GM21529 (cell line): Measurements from ENCODE around the gene MBOAT2.

Experiments used
- ATAC-seq: cut with Tn5 transposase; IDR thresholded peaks from one replicate; pipeline ENCODE4 v1.9.1; 2021; ENCODE audit not compliant: unreplicated experiment

Gene MBOAT2

DNA sequence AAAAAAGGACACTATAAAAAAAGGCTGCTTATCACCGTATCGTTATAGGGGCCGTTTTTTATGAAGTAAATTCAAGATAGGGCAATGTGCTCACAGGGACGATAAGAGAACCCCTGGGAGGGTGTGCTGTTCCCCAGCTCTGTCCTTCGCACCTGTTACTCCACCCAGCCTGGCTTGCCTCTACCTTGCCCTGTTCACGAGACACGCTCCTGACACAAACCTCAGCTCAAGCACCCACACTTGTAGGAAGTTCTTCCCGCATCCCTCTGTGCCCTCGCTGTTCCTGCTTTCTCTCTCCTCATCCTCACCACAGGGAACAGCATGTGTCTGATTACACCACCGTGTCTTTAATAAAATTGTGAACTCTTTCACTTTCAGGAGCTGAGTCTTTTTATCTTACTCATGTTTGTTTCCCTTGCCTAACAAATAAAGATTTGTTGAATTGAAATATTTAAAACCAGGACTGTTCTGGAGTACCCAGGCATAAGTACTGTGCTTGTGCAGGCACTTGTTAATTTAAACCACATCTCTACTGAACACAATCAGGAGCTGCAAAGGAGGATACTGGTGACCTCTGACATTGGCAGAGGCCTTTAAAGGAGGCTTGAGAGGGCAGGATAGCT lies 140.0 kb downstream of the MBOAT2 start:
- no peak for ATAC-seq

DNA sequence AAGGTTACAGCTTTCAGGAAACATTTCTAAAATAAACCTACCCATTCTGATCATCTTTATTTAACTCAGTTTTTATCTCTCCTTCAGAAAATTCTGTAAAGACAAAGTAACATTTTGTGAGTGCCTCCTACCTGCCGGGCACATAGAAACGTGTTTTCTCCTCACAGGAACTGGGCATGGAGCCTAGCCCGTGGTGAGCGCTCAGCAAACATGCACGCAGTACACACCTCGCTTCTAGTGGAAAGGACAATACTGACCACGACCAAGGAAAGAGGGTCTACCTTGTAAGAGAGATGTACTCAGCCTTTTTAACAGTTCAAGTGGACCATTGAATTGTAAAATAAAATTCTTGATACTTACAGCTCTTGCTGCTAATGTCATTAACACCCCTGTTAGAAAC lies 141.3 kb downstream of the MBOAT2 start:
- no peak for ATAC-seq

DNA sequence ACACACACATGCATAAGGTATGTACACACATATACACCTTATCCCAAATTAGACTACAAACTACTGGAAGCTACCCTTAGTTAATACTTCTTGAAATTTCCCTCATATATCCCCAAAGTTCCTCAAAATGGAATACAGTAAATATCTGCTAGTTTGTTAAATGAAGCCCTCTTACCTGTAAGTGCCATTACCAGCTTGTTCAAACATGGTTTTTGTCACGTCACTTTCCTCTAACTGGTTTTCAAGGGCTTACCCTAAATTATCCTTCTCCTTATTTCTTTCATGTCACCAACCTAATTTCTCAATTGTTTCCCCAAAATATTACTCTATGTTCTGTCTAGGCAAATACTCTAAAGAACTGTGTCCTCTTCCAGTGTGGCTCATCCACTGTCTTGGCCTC lies 141.7 kb downstream of the MBOAT2 start:
- ATAC-seq, result no peak

DNA sequence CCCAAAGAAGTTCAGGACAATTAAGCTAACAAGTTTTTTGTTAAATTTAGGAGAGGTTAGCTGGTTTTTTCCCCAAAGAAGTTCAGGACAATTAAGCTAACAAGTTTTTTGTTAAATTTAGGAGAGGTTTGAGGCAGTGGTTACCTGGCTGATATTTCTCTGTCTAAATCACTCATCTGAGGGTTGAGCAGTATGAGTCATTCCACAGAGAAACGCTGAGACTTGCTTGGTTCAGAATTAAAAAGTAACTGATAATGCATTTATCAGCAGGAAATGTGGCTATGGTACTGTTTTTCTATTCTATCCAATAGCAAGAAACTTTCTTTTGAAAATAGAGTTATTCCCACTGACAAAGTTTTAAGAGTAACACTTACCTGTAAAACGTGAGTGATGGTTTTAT lies 143.2 kb downstream of the MBOAT2 start:
- no peak for ATAC-seq

DNA sequence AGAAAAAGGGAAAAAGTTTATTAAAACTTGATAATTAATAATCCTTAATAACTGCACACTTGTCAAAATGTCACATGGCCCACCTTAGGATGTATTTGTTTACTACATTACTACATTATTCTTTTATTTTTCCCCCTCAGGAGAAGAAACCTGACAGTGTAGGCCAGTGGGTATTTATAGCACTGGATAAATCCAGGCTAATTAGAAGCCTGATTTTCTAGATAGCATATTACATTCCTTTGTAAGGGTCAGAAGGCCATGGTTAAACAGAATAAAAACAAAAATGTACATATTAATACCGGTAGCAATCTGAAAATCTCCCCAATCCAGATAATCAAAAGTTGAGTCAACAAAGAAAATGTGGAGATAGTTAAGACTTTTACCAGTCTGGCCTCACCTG lies 144.6 kb downstream of the MBOAT2 start:
- ATAC-seq, result no peak

DNA sequence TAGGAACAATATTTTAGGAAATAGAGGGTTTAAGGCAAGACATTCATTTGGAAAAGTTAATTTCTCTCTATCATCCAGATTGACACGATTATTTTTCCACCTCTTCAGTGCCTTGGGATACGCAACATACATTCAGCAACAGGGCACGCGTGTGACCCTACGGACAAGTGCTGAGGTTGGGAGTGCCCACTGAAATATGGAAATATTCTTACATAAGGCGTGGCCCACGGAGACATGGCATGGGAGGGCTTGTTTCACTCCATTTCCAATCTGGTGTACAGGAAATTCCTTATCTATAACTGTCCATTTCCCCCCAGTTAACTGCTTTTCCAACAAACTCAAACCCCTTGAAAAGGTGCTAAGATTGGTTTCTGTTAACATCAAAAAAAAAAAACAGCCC lies 145.2 kb downstream of the MBOAT2 start:
- no peak for ATAC-seq

DNA sequence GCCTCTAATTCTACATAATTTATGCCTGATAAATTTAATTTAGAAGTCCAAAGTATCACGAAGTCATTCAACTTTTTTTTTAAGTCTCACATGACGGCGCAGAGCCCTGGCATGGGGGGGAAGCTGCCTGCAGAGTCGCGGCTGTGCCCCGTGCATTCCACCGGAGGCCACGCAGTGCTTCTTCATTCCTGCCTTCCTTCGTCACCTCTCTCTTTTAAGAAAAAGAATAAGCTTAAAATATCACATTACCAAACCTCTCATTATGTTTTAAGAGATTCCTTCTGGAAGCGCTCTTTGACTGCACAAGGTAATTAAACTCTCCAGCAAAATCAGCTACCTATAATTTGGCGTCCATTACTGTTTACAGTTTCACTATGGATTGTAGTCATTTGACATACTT lies 145.8 kb downstream of the MBOAT2 start:
- ATAC-seq, result no peak

DNA sequence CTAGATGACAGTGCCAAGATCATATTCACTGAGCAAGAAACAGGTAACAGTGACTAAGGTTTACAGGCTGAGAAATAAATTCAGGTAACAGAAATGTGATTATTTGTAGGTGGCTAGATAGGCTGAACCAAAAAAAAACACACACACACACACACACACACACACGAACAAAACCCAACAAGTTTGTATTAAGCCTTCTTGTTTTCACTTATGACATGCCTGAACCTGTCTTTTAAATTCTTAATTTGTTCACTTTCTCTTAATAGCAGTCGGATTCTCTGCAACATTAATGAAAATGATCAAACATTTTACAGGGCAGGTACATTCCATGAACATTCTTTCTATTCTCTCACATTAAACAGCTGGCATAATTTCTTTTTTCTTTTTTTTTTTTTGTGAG lies 147.3 kb downstream of the MBOAT2 start:
- no peak for ATAC-seq

DNA sequence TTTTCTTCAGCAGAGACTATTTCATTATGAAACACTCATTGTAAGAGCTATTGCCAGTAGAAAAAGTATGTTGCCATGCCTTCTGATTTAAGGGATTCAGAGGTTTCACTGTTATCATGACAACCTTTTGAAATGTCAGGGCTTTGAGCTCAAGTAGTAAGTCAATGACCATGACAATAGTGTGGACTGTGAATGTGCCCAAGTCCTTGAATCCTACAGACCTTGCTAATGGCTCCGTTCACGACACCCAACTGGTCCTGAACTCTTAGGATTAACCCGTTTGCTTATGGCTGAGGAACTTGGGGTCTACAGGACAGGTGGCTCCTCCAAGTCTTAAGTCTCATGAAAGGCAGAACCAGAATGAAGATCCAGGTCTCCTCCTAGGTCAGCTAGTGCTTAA lies 148.5 kb downstream of the MBOAT2 start:
- no peak for ATAC-seq

DNA sequence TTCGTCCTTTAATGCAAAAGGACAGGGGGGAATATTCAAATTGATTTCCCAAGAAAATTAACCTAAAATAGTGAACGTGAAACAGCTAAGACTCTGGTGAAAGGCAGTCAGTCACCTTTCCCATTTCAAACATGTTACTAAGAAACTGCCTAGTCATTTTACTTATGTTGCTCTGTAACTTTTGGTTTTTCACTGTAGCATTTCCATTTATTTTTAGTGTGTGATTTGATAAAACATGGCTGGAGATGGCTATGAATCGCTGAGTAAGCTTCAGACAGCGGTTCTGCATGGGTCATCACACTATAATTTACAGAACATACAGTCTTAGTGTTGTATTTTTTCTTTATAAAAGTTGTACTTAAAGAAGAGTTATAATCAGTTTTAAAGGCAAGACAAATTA lies 150.1 kb downstream of the MBOAT2 start:
- ATAC-seq, result no peak

DNA sequence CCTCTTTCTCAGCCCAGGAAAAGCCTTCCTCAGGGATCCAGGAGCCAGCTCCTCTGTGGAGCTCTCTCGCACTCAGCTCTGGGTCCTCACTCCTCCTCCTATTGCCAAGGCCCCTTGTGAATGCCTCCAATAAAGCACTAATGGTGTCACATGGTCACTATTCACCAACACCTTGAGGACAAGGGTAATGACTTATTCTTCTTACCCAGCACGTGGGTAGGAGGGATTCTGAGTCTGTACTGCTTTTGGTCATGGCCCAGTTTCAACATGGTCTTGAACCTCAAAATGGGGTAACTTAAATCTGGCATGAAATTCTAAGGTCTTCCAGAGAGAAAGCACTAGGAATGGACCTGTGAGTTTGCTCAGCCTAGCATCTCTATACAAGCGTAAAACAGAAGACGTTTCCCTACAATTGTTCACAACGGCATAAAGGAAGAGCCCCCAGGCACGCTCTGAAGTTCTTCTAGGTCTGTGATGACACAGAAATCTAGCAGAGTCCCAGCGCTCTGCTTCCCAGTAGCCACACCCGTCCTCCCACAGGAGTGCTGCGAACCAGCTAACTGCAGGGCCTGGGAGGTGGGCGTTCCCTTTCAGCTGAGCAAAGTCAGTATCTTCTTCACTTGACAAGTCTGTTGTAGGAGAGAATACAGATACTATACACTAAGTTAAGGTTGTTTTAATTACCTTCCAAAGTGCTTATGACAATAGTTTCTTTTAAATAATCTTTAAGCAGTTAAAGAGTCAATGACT lies 151.5 kb downstream of the MBOAT2 start:
- no peak for ATAC-seq

DNA sequence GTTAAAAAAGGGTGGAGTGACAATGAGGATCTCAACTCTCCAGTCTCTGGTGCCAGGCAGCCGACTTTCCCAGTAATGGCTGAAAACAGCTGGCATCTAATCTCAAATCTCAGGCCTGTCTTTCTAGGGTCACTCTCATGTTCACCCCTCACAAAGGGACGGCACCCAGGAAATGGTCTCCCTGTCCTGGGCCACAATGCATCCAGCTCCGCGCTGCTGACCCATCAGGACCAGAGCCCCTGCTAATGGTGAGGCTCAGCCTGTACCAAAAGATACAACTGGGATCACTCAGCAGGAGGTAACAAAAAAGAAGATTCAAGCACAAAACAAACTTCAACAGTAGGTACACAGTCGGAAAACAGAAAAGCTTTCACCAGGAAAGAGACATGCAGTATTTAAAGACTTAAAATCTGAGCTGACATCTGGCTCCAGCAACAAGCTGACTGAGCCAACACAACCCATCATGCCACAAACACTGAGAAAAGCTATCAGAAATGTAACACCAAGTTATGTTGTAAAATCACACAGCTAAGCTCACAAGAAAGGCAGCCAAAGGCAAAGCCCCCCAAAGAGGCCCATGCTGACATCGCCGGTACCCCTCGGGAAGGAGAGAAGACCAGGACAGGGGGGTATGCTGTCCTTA lies 152.5 kb downstream of the MBOAT2 start:
- no peak for ATAC-seq

DNA sequence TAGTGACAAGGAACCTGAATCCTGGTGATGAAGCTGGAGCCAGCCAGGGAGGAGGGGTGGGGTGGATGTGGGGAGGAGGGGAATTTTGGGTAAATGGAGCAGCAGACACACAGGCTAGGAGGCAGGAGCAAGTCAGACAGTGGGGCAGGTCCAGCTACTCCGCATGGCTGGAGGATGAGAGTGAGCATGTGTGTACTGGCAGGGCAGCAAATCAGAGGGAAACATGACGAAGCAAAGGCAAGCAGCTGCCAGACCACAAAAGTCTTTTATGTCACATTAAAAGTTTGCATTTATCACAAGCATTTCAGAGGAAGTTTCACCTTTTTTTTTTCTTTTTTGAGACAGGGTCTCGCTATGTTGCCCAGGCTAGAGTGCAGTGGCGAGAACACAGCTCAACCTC lies 154.2 kb downstream of the MBOAT2 start:
- no peak for ATAC-seq

DNA sequence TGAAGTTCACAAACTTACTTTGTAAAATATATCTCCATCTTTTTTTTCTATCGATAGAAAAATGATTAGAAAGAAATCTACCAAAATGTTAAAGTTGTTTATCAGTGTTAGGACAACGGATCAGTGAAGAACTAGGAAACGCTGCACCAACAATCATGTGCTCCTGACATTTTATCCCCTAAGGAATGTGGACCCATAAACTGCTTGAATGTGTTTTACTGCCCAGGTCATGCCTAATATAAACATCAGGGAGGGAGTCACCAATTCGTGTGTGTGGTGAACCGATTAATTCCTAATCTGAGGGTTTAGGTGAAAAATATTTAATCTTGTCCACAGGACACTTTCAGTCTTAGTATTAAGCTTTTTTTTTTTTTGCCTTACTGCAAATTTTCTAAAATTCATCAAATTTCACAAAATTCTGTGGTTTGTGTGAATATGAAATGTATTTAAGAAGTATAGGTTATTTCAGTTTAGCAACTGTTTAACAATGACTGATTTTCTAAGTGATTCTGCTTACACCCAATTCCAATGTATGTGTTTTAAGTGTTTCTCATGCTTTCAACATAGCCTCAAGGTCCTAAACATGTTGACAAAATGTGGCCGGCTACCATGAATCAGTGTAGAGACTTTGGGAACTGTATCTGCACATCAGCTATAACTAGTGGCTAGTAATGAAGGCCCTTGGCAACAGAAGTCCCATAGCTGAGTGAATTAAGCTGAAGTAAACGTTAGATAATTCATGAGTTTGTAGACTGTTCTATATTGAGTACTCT lies 155.0 kb downstream of the MBOAT2 start:
- ATAC-seq, result no peak

DNA sequence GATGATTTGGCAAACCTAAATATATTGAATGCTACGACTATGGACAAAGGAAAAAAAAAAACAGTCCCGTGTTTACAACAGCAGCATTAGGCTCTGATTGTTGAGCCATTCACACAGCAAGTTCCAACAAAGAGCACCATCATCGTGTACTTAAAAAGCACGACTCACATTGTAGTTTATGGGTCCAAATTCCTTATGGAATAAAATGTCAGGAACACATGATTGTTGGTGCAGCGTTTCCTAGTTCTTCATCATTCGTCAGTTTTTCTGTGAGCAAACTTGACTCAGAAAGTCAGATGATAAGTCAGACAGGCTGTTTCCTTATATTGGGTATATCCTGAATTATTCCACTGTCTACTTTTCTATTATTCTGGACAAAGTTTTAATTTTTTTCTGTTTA lies 156.1 kb downstream of the MBOAT2 start:
- no peak for ATAC-seq

DNA sequence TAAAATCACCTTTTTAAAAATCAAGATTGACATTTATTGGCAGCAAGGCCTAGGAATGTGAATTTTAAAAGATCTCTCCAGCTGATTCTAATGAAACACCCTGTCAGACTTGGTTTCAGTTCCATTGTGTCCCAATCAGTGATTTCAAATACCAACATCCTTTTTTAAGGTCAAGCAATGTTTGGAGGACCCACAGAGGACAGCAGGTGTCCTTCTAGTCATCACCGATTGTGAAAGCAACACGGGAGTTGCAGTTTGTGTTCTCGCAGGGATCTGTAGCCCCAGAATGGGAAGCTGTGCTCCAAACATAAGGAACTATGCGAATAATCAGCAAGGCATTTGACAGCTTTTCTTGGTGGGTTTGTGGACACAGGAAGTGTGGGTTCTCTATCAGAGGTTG lies 161.6 kb downstream of the MBOAT2 start:
- ATAC-seq, result no peak

DNA sequence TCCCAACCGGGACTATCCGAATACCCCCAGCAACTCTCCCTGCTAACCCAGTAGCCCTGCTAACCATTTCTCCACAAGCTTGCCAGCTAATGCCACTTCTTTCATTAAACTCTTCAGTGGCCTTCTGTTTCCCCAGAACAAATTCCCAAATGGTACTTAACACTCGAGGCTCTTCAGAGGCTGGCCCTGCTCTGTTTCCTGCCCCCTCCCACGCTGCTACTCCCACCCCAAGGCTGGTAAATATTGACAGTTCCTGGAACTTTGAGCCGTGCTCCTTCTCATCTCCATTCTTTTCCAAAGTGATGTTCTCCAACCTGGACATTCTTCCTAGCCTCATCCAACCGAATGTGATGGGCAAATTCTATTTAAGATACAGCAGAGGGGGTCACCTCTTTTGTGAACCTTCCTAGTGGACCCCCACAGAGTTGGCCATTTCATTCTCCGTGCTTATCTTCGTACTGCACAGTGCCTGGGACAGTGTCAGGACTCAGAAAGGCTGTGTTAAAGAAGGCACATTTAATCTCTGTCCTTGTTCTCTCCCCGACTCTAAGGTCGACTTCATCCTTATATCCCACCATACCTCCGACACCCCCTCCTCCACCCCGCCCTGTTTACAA lies 162.9 kb downstream of the MBOAT2 start:
- no peak for ATAC-seq

DNA sequence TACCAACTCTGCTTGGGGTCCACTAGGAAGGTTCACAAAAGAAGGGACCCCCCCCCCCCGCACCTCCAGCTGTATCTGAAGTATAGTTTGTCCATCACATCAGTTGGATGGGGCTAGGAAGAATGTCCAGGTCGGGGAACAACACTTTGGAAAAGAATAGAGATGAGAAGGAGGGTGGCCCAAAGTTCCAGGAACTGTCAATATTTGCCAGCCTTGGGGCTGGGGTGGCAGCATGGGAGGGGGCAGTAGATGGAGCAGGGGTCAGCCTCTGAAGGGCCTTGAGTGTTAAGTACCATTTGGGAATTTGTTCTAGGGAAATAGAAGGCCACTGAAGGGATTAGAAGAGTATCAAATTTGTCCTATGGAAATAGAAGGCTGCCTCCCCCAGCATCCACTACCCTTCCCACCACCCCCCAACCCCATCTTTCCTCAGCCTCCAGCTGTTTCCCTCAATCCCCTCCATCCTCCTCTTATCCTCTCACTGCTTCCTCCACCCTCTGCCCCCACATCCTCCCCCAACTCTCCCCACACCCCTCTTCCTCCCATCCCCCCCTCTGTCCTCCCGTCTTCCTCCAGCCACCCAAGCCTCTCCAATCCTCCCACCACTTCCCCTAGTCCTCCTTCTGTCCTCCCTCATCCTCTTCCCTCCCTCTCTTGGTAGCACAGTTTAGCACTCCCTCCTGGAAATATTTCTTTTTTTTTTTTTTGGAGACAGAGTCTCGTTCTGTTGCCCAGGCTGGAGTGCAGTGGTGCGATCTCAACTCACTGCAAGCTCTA lies 164.1 kb downstream of the MBOAT2 start:
- ATAC-seq, result no peak

DNA sequence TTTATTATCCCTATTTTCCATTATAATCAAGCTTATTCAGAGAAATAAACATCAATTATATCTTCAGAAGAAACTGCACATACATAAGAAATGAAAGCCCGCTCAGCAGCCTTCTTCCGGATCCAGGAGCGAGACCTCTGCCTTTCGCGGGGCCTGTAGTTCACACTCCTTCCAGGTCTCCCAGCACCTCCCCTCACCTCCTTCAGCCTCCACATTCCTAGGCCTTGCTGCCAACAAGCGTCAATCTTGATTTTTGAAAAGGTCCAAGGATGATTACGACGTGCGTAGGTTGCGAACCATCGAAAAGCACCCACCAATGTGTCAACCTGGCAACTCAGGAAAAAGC lies 165.7 kb downstream of the MBOAT2 start:
- no peak for ATAC-seq

DNA sequence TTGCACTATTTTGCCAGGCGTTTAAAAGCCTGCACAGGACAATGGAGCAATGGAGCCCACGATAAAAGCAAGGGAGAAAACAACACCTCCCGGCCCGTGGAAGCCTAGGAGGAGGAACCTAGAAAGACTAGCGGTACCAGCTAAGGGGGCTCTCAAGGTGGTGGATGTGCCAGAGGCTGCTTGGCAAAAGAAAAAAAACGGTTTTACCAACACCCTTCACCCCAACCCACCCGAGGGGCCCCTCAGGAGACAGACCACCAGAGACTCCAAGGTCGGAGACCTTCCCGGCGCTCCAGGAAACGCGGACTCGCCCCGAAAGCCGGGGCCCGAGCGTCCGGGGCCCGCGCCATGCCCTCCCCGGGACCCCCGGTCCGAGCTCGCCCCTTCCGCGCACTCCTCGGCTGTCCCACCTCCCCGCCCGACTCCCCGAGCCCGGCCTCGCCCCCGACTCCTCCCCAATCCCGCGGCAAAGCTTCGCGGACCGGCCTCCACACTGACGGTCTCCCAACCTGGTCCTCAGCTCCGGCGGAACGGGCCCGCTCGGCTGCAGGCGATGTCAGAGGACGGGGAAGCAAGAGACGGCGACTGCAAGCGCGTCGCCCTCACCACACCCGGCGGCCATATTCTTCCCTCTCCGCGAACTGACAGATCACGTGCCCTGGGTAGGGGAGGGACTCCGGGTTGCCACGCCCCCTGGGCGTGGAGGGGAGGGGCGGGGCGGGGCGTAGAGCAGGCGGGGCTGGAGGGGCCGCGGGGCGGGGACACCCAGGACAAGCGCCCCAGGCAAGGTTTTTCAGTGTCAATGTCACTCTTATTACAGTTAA lies 166.3 kb downstream of the MBOAT2 start, which contains the start of gene KIDINS220:
Gene KIDINS220, minus strand, starts transcription at position 643 of the 824 bp plus-strand sequence. CDS start 10,520 bp downstream, outside the sequence.
- ATAC-seq, result peak; percentile 95
